Measurements from ENCODE around the gene PAQR5.
"Not testable (repeated sequence)": the region's sequence is repeated elsewhere in the genome, so short reads cannot be mapped to it uniquely, and the experiment has no call there.

PAQR5 gene

DNA sequence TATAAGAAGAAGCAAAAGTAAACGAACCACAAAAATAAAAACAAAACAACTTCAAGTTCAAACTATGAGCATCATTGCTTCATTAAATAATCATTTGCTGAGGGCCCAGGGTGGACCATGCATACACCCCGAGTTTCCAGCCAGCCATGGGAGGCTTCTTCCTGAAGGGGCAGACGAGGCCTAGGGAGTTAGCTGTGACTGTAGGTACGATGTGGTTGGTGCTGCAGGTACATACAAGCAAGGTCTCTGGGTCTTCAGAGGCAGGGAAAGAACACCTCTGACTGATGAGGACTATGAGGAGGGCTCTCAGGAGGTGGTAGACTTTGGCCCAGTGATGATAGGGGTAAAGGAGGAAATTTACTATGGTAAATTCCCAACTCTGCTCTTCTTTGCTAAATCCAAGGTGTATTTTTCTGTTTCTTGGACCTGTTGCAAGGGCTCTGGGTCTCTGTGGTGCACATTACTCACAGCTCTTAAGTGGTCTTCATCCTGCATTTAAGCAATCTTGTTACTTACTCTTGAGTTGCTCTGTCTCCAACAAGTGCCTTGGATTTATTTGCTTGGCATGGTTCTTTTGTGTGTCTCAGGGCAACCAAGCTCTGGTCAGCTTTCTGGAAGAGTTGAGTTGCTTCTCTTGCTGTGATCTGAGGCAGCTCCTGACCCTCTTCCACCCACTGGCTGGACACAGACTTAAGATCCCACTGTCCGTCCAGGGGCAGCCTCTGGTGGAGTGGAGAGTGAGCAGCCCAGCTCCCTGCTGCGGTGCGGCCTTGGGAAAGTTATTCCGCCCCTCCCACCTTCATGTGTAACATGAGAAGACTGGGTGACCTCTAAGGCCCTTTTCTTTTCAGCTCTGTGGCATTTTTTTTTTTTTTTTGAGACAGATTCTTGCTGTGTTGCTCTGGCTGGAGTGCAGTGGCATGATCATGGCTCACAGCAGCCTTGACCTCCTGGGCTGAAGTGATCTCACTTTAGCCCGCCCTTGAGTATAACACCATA lies 59.4 kb downstream of the PAQR5 start:
- no peak for DNase-seq (ENCODE audit: low read depth)

DNA sequence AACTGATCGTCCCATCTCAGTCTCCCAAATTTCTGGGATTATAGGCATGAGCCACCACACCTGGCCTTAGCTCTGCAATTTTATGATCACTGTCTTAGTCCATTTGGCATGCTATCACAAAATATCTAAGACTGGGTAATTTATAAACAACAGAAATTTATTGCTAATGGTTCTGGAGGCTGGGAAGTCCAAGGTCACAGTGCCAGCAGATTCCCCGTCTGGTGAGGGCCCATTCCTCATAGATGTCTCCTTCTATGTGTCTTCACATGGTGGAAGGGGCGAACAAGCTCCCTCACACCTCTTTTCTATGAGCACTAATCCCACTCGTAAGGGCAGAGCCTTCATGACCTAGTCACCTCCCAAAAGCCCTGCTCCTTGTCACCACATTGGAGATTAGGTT lies 60.1 kb downstream of the PAQR5 start:
- no peak for DNase-seq (ENCODE audit: low read depth)

DNA sequence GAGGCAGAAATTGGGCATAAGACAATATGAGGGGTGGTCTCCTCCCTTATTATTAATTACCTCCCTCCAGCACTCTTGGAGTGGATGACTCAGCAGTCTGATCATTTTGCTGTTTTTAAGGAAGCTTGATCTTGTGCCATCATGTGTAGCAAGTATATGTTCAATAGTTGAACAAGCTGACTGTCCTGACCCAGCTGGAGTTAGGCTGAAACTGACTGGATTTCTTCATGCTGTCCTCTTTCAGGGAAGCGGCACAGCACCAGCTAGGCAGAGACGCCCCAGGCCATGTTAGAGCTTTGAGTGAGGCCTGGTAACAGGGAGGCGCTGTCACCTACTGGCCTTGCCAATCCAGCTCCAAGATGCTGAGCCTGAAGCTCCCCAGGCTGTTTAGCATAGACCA lies 61.0 kb downstream of the PAQR5 start:
- no peak for DNase-seq (ENCODE audit: low read depth)

DNA sequence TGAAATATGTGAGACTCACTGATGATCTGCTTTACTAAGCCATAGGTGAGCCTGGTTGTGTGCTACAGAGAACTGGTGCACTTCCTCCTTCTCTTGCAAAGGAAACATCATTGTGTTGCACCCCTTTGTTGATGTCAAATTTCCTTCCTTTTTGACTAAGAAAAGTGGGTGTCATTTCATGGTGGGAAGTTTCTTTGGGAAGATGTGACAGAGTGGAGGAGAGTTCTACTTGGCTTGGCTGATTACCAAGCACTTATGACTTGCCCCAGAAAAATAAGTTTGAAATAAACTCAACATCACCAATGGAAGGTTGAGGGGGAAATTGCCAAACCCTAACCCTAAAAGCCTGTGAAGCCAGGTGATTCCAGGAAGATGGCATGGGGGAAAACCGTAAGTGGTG lies 61.9 kb downstream of the PAQR5 start:
- no peak for DNase-seq (ENCODE audit: low read depth)

DNA sequence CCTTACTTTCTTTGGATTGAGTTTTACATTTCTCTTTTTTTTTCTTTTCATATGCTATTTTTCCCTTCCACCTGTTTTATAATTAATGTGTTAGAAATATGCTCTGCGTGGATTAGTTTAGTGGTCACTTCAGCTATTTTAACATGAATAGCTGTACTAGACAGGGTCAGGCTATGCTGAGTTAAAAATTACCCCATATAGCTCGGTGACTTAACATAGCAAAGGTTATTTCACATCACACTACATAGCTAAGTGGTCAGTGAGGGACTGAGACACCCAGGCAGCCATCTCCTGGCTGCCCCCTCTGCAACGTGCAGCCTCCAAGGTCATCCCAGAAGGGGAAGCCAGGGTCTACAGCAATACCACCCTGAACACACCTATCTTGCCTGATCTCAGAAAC lies 68.5 kb downstream of the PAQR5 start:
- DNase-seq (ENCODE audit: low read depth) = no peak

DNA sequence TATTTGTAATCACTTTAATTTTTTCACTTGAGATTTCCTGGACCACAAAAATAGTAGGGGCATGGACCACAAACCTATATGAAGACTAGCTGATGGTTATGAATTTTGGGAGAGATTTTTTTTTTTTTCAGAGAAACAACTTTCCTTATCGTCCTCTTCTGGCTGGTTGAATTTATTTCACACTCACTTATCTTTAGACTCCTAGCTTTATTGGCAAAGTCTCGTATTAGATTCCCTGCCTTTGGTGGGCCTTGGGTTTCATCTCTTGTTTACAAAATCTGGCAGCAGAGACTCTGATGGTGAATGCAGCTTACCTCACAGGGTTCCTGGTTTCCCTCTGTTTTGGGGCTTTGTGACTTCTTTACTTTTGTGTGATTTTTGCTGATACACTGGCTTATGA lies 70.9 kb downstream of the PAQR5 start:
- DNase-seq (ENCODE audit: low read depth) = no peak

DNA sequence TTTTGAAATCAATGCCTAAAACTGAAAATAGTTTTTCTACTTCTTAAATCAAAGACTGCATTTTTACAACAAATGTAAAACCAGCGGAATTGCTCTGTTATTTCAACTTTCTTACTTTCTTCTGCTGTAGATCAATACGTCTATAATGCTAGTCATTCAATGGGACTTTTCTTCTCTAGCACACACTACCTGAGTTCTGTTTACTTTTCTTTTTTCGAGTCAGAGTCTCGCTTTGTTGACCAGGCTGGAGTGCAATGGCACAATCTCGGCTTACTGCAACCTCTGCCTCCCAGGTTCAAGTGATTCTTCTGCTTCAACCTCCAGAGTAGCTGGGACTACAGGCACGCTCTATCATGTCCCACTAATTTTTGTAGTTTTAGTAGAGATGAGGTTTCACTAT lies 74.7 kb downstream of the PAQR5 start:
- no peak for DNase-seq (ENCODE audit: low read depth)

DNA sequence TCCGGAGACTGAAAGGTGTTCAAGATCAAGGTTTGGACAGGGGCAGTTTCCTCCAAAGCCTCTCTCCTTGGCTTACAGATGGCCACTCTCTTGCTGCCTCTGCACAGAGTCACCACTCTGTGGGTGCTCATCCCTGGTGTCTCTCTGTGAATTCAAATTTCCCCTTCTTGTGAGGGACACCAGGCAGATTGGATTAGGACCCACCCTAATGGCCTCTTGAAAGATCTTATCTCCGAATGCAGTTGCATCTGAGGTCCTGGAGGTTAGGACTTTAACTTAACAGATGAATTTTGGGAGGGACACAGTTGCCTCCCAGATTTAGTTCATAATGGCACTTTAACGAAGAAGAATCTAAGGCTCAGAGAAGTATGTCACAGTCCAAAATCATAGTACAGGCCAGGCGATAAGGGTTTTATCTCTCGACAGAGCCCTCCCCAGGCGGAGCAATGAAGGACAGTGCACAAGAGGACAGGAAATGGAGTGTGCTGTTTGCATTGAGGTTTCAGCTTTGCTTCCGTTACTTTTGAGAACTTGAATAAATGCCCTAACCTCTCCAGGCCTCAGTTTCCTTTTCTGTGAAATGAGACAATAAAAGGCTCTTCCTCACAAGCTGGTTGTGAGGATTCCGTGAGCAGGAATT lies 76.6 kb downstream of the PAQR5 start:
- DNase-seq (ENCODE audit: low read depth) = no peak

DNA sequence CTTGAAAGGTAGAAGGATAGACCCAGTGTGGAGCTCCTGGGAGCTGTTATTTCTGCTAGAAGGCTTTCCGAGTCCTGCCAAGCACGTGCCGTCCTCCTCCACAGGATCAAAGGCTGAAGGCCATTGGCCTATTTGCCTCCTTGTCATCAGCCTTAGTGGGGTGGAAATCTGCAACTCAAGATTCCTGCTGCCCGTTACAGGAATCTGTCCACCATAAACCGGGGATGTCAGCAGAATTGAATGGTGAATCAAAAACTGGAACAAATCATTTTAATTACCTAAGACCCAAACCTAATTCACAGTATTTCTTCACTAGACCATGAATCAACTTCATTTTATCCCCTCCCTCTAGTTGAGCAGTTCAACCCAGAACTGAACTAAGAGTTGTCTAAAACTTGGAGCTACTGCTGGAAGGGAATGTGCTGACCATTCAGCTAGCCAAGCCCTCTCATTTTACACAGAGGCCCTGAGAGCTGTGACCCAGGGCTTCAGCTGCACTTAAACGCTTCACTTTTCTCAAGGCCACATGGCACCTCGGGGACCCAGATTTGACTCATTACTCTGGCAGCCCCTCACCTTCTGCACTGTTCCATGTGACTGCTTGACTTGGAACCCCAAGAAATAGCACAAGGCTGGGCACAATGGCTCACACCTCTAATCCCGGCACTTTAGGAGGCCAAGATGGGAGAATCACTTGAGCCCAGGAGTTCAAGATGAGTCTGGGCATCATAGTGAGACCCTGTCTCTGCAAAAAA lies 78.7 kb downstream of the PAQR5 start:
- no peak for DNase-seq (ENCODE audit: low read depth)

DNA sequence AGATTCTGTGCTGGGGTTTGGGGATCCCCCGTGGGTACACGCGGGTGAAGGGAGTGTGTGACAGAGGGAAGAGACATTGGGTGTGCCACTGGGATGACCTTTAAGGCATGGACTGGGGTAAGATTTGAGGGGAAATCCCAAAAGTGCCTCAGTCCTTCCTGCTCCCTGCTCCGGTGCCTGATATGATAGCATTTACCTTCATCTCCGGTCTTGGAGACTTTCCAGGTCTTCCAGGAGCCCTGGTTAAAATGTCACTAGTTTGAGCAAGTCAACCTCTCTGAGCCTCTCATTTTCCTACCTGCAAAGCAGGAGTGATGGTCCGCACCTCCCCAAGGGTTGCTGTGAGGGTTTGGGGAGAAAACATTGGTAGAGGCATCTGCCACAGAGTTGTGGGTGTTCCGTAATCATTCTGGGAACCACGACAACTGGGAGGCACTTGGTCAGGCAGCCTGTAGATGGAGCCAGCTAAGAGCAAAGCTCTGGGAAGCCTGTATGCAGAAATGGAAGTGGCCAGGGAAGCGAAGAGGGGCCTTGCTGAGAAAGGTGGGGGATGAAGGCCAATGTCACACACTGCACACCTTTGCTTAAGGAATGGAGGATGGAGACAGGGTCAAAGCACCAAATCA lies 81.5 kb downstream of the PAQR5 start:
- DNase-seq (ENCODE audit: low read depth) = no peak

DNA sequence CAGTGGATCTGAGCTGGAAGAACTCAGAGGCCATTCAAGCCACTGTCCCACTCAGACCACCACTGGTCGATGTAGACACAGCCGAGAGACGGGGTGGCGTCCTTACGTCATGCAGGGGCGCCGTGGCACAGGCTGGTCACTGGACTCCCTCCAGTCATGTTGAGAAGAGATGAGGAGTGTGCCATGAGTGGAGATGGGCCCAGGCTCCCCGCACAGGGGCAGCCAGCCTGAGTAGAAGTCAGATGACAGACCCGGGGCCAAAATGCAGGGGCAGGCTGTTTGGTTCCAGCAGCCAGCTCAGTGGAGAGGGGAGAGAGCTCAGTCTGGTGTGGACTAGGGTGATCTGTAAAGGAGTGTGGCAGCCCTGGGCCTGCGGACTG lies 82.0 kb downstream of the PAQR5 start:
- DNase-seq (ENCODE audit: low read depth) = no peak

DNA sequence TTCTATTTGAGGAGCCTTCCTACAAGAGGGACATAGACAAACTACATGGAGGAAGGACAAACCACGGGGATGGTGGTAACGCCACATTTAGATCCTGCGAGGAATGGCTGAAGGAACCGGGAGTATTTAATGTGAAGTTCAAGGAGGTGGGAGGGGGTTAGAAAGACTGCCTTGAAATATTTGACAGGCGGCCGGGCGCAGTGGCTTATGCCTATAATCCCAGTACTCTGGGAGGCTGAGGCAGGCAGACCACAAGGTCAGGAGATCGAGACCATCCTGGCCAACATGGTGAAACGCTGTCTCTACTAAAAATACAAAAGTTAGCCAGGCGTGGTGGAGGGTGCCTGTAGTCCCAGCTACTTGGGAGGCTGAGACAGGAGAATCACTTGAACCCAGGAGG lies 83.5 kb downstream of the PAQR5 start:
- not testable (repeated sequence) for DNase-seq (ENCODE audit: low read depth)

DNA sequence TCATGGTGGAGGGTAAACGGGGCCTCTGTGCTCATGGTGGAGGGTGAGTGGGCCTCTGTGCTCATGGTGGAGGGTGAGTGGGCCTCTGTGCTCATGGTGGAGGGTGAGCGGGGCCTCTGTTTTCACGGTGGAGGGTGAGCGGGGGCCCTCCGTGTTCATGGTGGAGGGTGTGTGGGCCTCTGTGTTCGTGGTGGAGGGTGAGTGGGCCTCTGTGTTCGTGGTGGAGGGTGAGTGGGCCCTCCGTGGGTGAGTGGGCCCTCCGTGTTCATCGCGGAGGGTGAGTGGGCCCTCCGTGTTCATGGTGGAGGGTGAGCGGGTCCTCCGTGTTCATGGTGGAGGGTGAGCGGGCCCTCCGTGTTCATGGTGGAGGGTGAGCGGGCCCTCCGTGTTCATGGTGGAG lies 85.4 kb downstream of the PAQR5 start:
- DNase-seq (ENCODE audit: low read depth) = not testable (repeated sequence)

DNA sequence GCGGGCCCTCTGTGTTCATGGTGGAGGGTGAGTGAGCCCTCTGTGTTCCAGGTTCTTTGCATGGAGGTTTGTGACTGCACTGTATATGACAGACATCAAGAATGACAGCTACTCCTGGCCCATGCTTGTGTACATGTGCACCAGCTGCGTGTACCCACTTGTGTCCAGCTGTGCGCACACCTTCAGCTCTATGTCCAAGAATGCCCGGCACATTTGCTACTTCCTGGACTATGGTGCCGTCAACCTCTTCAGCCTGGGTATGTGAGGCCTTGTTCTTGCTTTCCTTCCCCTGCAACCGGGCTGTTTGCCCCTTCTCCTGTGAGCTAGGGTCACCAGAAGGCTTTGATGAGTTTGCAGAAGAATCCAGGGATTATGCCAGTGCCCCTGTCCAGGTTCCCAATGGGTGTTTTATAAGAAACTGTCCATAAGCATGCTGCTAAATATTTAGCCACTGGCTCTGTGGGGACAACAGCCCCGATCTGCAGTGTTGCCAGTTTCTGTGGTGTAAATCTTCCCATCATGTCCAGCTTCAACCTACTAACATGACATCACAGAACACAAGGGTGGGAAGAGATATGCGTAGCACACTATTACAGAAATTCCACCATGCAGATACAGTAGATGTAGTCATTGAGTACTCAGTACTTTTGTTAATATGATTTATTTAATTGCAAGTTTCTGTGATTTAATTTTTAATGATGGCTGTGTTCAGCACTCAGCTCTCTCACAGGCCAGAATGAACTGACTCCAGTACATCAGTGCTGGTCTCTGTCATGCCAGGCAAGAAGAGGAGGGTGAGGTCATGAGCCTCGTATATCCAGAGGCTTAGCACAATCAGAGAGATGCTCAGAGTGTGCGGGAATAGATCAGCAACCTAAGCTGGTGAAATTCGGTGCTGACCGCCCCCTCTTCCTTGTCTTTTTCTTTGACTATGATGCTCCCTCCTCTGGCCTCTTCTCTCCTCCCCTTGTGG lies 86.2 kb downstream of the PAQR5 start:
- DNase-seq (ENCODE audit: low read depth) = no peak

DNA sequence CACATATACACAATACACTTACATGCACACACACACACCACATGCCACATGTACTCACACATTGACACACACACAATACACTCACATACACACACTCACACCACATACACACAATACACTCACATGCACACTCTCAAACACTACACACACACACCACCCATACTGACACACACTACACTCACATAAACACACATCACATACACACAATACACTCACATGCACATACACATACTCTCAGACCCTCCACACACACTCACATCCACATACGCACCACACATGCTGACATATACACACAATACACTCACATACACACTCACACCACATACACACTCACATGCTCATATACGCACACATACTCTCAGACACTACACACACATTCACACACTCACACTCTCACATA lies 87.1 kb downstream of the PAQR5 start:
- DNase-seq (ENCODE audit: low read depth) = no peak

DNA sequence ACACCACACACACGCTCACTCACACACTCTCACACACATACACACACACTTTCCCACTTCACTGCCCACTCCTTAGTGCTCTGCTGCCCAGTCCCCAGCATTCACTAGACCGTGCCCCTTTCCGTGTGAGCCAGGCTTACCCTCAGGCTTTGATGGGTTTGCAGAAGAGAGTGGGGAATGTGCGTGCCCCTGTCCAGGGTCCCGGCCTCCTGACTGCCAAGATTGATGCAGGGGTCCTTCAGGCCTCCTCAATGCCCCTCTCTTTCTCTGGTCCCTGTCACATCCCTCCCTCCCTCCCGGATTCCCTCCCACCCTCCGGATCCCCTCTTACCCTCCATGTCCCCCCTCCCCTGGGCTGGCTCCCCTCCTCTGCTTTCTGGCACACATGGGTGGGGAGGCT lies 87.6 kb downstream of the PAQR5 start:
- DNase-seq (ENCODE audit: low read depth) = no peak

DNA sequence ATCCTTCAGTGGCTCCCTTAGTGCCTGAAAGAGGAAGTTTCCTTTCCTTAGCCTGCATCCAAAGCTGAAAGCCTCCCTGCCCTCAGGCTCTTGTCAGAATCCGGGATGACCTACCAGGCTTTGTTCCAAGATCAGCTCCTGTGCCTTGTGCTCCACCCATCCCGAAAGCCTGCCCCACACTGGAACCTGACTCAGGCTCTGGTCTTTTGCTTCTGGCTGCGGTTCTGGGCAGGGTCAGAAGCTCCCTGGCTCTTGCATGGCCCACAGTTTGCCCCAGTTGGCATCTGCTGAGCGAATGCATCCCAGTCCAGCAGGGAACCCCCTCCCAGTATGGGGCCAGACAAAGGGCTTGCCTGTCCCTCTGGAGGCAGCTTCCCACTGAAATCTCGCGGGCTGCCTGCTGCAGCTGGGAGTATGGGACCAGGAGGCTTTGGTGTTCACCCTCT lies 89.6 kb downstream of the PAQR5 start:
- no peak for DNase-seq (ENCODE audit: low read depth)

DNA sequence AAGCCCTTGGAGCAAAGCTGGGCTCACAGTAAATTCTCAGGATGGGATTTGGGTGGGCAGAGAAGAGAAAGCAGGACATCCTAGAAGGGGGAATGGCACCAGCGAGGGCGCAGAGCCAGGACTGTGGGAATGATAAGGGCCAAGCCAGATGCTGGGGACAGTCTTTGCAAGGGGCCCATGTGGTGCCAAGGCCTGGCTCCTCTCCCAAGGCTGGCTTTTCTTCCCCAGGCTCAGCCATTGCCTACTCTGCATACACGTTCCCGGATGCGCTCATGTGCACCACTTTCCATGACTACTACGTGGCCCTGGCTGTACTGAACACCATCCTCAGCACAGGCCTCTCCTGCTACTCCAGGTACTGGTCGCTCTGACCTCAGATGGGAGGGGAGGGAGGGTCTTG lies 90.7 kb downstream of the PAQR5 start:
- DNase-seq (ENCODE audit: low read depth) = no peak

DNA sequence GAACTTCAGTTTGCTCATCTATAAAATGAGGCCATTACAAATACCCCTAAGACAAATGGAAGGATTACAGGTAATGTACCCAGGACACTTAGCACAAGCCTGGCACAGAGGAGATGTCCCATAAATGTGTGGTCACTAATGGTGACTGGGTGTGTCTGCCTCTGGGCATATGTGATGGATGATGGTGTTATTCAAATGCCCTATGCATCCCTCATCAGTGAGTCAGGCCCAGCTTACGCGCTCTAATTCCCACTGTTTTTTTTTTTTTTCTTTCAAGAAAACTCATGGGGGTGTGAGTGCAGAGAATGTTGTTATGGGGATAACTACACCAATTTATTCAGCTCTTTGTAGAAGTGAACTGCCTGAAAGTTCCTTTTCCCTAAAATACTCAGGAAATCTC lies 91.9 kb downstream of the PAQR5 start:
- DNase-seq (ENCODE audit: low read depth) = no peak

DNA sequence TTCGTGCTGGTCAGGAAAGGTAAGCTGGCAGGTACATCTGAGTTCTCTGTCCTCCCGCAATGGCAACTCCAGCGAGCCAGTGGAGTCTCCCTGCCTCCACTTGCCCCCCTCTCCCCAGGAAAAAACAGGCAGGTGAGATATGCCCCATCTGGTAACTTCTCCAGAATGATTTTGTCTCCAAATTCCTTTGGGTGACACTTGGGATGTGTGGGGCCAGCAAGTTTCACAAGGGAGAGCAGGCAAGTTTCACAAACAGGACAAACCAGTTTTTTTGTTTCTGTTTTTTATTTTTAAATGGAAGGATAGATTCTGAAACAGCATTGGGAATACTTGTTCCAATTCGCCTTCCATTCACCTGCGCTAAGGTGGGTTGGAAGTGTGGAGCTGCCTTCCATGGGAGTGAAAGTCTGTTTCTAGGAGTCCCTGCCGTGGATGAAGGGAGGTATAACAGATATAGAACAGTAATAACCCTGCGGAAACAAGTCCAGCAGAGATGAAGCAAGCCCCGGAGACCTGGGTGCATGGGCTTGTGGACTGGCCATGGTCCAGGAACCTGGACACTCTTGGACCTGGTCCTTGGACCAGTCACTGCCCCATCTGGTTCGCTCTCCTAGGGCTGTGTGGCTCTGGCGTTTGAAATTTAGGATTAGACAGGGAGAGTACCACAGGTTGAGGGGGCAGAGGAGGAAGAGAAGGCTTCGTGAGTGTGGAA lies 92.5 kb downstream of the PAQR5 start:
- no peak for DNase-seq (ENCODE audit: low read depth)

Measured in T-helper 22 cell (primary cell).